ENCODE results near the gene MIS18BP1. TPM values are rescaled to one million over a fixed set of nuclear protein-coding genes. Genes with fewer than 3 reads are reported as not detected.

MIS18BP1 gene
- total RNA-seq, 1 experiment from 2014 or later: 38.4 TPM

DNA sequence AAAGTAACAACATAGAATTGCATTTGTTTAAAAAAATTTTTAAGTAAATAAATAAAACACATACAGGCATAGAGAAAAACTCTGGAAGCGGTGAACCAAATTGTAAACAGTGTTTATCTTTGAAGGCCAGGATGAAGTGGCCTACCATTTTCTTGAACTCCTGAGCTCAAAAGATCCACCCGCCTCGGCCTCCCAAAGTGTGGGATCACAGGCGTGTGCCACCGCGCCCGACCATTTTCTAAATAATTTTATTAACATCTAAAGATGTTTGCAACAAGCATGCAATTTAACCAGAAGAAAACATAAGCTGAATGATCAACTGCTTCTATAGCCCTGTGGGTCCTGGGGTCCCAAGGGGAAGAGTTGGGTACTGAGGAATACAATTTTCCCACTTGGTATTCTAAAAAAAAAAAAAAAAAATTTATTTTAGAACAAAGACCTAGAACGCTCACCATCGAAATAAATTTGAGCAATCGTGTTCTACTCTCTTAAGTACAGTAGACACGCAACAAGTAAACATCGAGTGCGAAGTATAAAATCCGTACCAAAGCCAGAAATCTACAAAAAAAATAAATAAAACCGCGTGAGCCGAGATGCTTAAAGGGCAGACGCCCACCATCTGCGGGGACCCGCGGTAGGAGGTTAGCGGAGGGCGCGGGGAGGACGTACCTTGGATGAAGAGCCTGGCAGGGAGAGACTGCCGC, 484 bp downstream of the MIS18BP1 start:
- CTCF ChIA-PET: interaction anchor here (0.7 to 1.5 kb wide), 6 partner anchors 9 to 116 kb away, joined by 3 to 15 read pairs (median 4); partner anchors contain the start of gene FANCM
- Mint-ChIP-seq H3K27ac (ENCODE audit: unreplicated experiment) (peak overlapping the region; percentile 96), H3K9me3 (ENCODE audit: unreplicated experiment) (peaks cover 7% of the 10 kb centered on the region), H3K4me1 (ENCODE audit: low read depth, unreplicated experiment) (no peaks in the 10 kb centered on the region), H3K4me3 (ENCODE audit: unreplicated experiment) (peak overlapping the region; percentile 86), H3K27me3 (ENCODE audit: insufficient read depth, unreplicated experiment) (no peaks in the 10 kb centered on the region), H3K36me3 (ENCODE audit: insufficient read depth, unreplicated experiment) (peaks cover 9% of the 10 kb centered on the region)
- DNase-seq: peak in 1 of 2 experiments; percentile 15
- TF ChIP-seq, protein P1, sequence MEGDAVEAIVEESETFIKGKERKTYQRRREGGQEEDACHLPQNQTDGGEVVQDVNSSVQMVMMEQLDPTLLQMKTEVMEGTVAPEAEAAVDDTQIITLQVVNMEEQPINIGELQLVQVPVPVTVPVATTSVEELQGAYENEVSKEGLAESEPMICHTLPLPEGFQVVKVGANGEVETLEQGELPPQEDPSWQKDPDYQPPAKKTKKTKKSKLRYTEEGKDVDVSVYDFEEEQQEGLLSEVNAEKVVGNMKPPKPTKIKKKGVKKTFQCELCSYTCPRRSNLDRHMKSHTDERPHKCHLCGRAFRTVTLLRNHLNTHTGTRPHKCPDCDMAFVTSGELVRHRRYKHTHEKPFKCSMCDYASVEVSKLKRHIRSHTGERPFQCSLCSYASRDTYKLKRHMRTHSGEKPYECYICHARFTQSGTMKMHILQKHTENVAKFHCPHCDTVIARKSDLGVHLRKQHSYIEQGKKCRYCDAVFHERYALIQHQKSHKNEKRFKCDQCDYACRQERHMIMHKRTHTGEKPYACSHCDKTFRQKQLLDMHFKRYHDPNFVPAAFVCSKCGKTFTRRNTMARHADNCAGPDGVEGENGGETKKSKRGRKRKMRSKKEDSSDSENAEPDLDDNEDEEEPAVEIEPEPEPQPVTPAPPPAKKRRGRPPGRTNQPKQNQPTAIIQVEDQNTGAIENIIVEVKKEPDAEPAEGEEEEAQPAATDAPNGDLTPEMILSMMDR (IDR thresholded peaks at IDR 0.05; ENCODE audit: insufficient read depth in 1 of 2, low read depth in 1 of 2, low read length in 1 of 2, severe bottlenecking in 1 of 2, unreplicated experiment in 1 of 2): no peak
- BruUV-seq (replicated peaks): TSS peak; percentile 42
- intact Hi-C loops (cut with micrococcal nuclease; ENCODE audit: unreplicated experiment): loop anchor here (1.0 to 5.0 kb wide), 7 partner anchors 16 to 355 kb away; partner anchors contain the start of genes FKBP3, KLHL28 and TOGARAM1
- Histone ChIP-seq H3K27me3 (replicated peaks; ENCODE audit: control insufficient read depth, insufficient read depth, low read length) (no peaks in the 10 kb centered on the region), H3K4me1 (peaks cover under 1% of the 10 kb centered on the region; the same call in 1 of the 2 replicates), H3K9me3 (no peaks in the 10 kb centered on the region), H3K36me3 (ENCODE audit: control insufficient read depth, insufficient read depth, low read length) (no peaks in the 10 kb centered on the region), H3K4me3 (ENCODE audit: low read depth, low read length) (peak overlapping the region; percentile 77)
- POLR2A ChIA-PET: interaction anchor here (0.6 to 1.0 kb wide), 2 partner anchors 116 to 117 kb away, joined by 3 read pairs; no protein-coding TSS in a partner anchor

DNA sequence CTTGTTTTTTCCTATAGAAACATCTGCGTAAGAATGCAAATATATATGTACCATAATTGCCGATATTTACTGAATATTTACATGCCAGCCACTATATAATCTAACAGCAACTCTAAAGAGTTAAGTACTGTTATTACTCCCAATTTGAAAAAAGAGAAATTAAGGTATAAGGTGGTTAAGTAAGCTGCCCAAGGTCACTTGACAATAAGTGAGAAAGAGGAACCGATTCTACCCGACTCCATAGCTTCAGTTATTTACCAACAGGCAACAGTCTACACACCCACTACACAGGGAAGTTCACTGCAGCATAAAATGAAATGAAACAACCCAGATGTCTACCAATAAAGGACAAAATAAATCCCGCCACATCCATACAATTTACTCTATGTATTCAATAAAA, 1.1 kb downstream of the MIS18BP1 start:
- Histone ChIP-seq H3K9me3 (no peaks in the 10 kb centered on the region), H3K27me3 (replicated peaks; ENCODE audit: control insufficient read depth, insufficient read depth, low read length) (no peaks in the 10 kb centered on the region), H3K36me3 (ENCODE audit: control insufficient read depth, insufficient read depth, low read length) (no peaks in the 10 kb centered on the region), H3K4me3 (ENCODE audit: low read depth, low read length) (peak overlapping the region; percentile 77), H3K4me1 (peaks cover 3% of the 10 kb centered on the region; the same call in 1 of the 2 replicates)
- ChIA-PET CTCF (interaction anchor here (0.6 to 1.2 kb wide), 4 partner anchors 10 to 101 kb away, joined by 3 to 8 read pairs (median 5); no protein-coding TSS in a partner anchor), POLR2A (no interaction called here)
- peaks cover under 1% of the 10 kb centered on the region for H3K9me3 Mint-ChIP-seq (ENCODE audit: unreplicated experiment)
- no peak overlapping the region for H3K27ac Mint-ChIP-seq (ENCODE audit: unreplicated experiment)
- H3K27me3 Mint-ChIP-seq (ENCODE audit: insufficient read depth, unreplicated experiment): no peaks in the 10 kb centered on the region
- H3K36me3 Mint-ChIP-seq (ENCODE audit: insufficient read depth, unreplicated experiment): peaks cover 9% of the 10 kb centered on the region
- intact Hi-C loops (cut with micrococcal nuclease; ENCODE audit: unreplicated experiment): loop anchor here (2.0 to 5.0 kb wide), 5 partner anchors 15 to 355 kb away; partner anchors contain the start of genes KLHL28 and TOGARAM1
- BruUV-seq (replicated peaks): no TSS peak
- peak overlapping the region; percentile 86 for H3K4me3 Mint-ChIP-seq (ENCODE audit: unreplicated experiment)
- DNase-seq: no peak
- TF ChIP-seq, protein P1 (IDR thresholded peaks at IDR 0.05; ENCODE audit: insufficient read depth in 1 of 2, low read depth in 1 of 2, low read length in 1 of 2, severe bottlenecking in 1 of 2, unreplicated experiment in 1 of 2): no peak
- no peaks in the 10 kb centered on the region for H3K4me1 Mint-ChIP-seq (ENCODE audit: low read depth, unreplicated experiment)

DNA sequence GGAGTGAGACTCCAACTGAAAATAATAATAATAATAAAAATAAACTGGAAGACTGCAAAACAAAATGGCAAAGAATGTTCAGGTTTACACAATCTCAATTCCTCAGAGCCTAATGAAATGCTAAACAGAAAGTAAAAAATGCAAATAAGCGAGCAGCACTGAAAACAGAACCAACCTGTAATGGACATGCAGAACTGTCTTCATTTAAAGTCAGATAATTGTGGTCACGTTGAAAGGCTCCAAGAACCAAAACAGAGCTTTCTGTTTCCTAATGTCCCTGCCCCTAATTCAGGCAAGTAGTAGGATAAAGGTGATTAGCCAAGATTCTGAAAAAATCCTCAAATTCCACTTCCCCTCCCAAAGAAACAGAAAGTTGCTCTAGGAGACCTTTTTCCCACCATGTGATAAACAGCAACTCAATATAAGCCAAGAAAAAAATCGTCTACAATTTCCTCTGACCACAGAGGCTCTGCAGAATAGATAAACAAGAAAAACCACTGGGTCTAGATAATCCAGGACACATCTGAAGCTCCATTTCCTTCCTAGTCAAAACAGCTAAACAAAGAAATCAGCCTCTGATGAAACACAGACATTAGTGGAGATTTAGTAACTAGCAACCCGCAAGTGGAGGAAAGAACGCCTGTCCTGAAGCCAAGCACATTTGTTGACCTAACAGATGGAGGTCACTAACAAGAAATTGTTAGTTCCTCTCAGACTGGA, 3.0 kb downstream of the MIS18BP1 start:
- no TSS peak for BruUV-seq (replicated peaks)
- Mint-ChIP-seq H3K4me1 (ENCODE audit: low read depth, unreplicated experiment) (no peaks in the 10 kb centered on the region), H3K27me3 (ENCODE audit: insufficient read depth, unreplicated experiment) (no peaks in the 10 kb centered on the region), H3K27ac (ENCODE audit: unreplicated experiment) (no peak overlapping the region), H3K36me3 (ENCODE audit: insufficient read depth, unreplicated experiment) (peaks cover 9% of the 10 kb centered on the region), H3K9me3 (ENCODE audit: unreplicated experiment) (no peaks in the 10 kb centered on the region), H3K4me3 (ENCODE audit: unreplicated experiment) (no peak overlapping the region)
- H3K4me1 ChIP-seq: peaks cover 3% of the 10 kb centered on the region; the same call in 1 of the 2 replicates
- CTCF ChIA-PET: no interaction called here
- H3K27me3 ChIP-seq (replicated peaks; ENCODE audit: control insufficient read depth, insufficient read depth, low read length): no peaks in the 10 kb centered on the region
- no peak for DNase-seq
- H3K36me3 ChIP-seq (ENCODE audit: control insufficient read depth, insufficient read depth, low read length): no peaks in the 10 kb centered on the region
- no peaks in the 10 kb centered on the region for H3K9me3 ChIP-seq
- POLR2A ChIA-PET: no interaction called here
- intact Hi-C loops (cut with micrococcal nuclease; ENCODE audit: unreplicated experiment): loop anchor here (5.0 kb wide), 3 partner anchors 288 to 353 kb away; partner anchors contain the start of genes KLHL28 and TOGARAM1
- H3K4me3 ChIP-seq (ENCODE audit: low read depth, low read length): no peak overlapping the region
- TF ChIP-seq, protein P1 (IDR thresholded peaks at IDR 0.05; ENCODE audit: insufficient read depth in 1 of 2, low read depth in 1 of 2, low read length in 1 of 2, severe bottlenecking in 1 of 2, unreplicated experiment in 1 of 2): no peak
